GM21515 (cell line): ENCODE results near the gene TST.

Experiments
- ATAC-seq: cut with Tn5 transposase; IDR thresholded peaks from one replicate; pipeline ENCODE4 v1.9.1; 2021; ENCODE audit not compliant: unreplicated experiment

TST gene

DNA sequence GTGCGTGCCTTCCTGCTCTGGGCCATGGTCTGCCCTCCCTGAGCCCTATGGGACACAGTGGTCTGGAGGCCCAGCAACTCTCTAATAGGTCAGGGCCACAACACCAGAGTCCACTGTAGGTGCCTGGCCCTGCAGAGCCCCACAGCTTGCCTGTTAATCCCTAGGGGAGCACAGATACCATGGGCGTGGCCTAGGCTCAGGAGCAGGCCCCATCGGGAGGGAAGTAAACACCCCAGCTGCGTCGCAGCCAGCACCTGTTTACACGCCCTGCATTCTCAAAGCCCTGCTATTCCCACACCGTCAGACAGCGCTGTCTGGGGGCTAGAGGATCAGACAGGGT is 34.8 kb upstream of the TST start:
- no peak for ATAC-seq

DNA sequence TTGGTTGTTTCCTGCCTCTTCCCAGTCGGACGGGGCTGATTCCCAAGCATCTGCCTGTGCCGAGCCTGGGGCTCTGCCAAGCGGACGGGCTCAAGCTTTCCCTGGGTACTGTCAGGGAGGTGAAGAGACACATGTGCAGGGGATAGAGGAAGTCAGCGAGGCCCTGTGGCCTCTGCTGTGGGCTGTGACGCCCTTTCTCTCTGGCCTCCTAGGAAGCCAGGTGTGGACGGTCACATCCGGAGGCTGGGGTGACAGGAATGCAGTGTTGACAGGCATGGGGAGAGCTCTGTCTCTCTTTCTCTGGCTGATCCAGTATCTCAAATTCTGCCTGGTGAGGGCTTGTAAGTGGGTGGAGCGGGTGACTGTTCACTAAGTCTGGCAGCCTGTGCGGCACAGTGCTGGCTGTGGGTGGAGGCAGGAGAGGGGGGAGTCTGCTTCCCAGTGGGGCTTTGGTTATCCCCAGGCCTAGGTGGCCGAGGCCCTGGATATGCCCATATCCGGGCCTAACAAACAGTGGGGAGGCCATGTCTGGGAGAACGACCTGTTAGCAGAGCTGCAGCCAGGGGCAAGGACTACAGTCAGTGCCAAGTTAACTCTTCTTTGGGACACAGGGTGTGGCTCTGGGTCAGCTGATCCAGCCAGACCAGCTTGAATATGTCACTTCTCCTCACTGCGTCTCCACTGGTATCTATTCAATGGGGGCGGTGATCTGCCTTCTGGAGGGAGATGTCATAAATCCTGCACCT is 34.2 kb upstream of the TST start:
- no peak for ATAC-seq

DNA sequence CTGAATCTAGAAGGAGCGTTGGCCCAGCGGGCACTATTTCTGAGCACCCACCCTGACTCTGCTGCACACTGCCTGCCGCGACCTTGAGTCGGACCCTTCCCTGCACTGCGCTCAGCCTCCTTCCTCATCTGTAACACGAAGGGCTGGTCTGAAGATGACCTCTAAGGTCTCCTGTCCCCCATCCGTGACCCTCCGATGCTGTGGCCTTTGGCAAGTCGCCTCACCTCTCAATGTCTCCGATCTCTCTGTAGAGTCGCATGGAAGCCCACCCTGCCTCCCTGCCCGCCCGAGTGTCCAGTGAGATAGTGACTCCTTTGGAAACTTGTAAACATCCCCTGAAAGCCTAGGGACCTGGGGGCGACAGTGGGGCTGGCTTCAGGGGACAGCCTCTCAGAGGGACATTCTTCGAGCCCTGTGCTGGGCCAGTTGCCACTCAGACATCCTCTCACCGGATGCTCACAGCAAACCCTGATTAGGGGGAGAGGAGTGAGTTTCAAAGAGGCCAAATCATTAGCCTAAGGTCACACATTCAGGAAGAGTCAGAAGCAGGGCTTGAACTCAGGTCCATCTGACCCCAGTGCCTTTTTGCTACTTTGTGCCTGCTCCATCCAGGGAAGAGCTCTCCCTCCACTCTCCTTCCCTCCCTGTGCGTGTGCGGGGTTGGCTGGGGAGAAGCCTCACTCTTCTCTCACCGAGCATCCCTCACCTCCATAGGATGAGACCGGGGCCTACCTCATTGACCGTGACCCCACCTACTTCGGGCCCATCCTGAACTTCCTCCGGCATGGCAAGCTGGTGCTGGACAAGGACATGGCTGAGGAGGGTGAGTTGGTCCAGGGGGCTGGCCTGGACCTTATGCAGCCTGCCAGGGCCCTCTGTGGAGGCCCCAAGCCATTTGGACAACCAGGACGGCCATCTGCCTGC is 33.4 kb upstream of the TST start:
- ATAC-seq = no peak

DNA sequence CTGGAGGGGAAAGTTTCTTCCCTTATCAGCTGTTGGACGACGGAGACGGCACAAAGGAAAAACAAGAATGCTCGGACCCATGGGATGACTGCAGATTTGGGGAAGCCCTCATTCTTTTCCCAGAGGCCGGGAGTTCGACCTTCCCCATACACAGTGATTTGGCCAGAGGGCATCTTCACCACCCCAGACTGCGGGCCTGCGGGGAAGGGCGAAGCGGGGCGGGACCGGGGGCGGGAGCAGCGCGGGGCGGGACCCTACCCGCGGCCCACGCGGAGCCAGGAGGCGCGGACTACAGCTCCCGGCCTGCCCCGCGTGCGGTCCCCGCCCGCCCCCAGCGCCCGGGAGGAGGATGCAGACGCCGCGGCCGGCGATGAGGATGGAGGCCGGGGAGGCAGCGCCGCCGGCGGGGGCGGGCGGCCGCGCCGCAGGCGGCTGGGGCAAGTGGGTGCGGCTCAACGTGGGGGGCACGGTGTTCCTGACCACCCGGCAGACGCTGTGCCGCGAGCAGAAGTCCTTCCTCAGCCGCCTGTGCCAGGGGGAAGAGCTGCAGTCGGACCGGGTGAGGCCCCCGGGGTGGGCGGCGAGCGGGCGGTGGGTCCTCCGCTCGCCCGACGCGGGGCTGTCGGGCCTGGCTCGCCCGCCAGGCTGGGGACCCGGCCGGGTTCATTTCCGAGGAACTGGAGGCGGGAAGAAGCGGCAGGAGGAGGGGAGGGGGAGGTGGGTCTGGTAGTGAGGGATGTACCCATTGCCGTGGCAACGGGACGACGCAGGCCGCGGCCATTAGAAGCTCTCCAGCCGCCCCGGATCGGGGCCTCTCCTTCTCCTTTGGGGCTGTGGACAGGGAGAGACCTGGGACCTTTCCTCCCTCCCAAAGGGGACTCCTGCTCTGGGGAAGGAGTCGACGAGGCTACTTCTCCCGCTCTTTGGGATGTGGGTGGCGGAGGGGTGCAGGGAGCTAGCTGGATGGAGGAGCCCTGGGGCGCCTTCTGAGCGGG is 32.4 kb upstream of the TST start, which contains the start of gene KCTD17:
KCTD17 (plus strand) TSS at position 352 of the 995 bp plus-strand sequence; CDS start at position 371, 19 bp downstream.
- ATAC-seq = no peak

DNA sequence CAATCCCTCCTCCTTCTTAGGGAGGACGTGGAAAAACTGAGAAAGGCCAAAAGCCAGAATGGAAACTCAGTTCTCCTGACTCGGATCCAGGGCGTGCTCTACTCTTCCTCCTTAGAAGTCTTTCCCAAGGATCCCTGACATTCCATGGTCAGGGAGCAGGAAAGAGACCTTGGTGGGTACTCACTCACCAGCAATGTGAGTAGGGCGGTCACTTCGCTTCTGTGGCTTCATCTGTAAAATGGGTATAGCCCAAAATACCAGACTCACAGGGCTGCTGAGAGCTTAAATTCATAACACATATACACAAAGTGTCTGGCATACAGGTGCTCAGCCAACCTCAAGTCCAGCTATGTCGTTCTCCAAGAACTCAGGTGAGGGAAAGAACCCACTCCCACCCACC is 31.7 kb upstream of the TST start:
- ATAC-seq = no peak

DNA sequence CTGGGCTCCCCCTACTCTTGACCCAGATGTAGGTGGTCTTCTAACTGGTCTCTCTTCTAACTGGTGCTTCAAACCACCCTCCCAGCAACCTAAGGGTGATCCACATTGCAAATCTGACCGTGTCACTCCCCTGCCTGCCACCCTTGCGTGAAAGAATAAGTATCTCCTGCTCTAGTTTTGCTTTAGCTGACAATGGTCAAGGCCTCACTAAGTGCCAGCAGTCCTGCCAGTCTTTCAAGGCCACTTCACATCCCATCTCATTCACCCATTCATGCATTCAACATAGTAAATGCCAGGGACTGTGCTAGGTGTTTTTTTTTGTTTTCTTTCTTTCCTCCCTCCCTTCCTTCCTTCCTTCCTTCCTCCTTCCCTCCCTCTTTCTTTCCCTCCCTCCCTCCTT is 30.0 kb upstream of the TST start:
- ATAC-seq = no peak

GRCh38 chr22:37048133-37048532 is 28.9 kb upstream of the TST start:
- ATAC-seq = no peak

GRCh38 chr22:37047006-37047405 is 27.8 kb upstream of the TST start:
- no peak for ATAC-seq

GRCh38 chr22:37046589-37046988 is 27.3 kb upstream of the TST start:
- no peak for ATAC-seq

DNA sequence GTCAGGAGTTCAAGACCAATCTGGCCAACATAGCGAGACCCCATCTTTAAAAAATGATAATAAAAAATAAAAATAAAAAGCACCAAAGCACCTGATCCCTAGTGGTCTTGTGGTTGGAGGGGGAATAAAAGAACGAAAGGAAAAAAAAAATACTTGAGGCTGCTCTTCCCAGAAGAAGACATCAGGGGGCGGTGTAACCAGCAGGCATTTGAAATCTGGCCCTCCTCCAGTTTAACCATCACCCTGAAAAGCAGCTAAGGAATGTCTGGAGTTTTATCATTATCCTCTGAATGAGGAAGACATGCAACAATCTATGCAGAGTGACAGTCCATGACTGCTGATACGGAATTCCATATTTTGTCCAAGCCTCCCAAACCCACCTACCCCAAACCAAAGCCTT is 26.7 kb upstream of the TST start:
- ATAC-seq = no peak

GRCh38 chr22:37044634-37045625 is 25.7 kb upstream of the TST start:
- no peak for ATAC-seq

DNA sequence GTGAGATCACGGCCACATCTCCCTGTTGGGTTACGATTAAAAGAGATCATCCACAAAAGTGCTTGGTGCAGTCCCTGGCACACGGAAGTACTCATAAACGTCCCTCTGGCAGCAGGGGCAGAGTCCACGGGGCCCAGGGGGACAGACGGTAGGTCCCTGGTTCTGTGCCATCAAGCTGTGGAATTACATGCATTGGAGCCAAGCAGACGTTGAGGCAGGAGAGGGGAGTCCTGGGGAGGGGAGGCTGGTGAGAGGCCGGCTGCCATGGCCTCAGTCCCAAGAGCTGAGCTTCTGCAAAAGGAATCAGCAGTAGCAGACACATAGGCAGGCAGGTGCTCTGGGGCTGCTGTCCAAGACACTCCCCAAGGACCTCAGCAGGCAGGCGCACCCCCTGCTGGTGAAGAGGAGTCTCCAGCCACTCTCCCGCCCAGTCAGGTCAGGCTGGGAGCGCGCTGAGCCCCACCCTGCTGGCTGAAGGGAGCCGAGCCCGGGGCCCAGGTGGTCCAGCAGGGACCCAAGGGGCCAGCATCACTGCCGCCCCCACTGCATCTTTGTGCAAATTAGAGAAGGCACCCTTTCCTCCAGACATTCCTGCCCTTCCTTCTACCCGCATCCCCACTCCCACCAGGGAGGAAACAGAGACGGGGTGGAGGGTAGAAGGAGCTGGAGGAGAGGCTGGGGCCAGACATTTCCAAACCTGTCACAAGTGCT is 24.7 kb upstream of the TST start:
- peak; percentile 61 for ATAC-seq

- ATAC-seq = no peak
Observed at GRCh38 chr22:37043209-37043827, 24.1 kb upstream of the TST start.

- no peak for ATAC-seq
Observed at GRCh38 chr22:37039466-37039865, 20.2 kb upstream of the TST start.

DNA sequence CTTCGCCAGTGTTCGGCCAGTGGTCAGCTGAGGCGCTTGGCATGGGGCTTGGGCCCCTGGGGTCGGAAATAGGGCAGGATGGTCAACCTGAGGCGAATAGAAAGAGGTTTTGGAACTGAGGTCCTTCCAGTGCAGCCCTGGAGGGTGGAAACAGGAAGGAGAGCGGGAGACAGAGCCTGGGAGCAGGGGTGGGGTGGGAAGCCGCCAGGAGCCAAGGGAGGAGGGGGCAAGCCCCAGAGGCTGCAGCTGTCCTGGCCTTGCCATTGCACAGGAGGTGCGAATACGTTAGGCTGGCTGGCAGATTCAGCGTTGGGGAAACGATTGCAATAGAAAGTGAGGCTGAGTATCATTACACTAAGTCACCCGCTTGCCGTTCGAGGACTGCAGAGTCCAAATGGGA is 18.4 kb upstream of the TST start:
- no peak for ATAC-seq

DNA sequence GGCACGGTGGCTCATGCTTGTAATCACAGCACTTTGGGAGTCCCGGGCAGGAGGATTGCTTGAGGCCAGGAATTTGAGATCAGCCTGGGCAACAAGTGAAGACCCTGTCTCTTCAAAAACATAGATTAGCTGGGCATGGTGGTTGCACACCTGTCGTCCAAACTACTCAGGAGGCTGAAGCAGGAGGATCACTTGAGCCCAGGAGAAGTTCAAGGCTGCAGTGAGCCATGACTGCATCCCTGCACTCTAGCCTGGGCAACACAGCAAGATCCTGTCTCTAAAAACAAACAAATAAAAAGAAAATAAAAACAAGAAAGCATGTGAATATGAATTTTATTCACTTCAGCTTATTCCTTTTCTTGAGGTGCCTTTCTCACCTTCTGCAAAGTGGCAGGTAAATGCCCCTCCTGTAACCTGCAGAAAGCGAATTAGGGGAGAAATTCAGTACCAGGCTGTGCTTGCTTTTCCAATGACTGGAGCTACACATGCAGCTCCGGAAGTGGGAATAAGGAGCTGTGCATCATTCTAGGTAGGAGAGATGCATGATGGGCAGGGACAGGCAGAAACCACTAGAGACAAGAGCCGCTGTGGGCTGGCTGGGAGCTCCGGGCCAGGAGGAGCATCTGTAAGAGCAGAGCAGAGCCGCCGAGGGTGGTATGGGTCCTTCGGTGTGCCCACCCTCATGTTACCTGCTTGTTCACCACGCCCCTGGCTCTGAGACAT is 17.6 kb upstream of the TST start:
- ATAC-seq = no peak

- ATAC-seq = no peak
Observed at GRCh38 chr22:37033605-37034430, 14.6 kb upstream of the TST start.
